Fibroblast of skin of left quadriceps (primary cell): ENCODE results near the gene PKM.
"Not testable (repeated sequence)": the region's sequence is repeated elsewhere in the genome, so short reads cannot be mapped to it uniquely, and the experiment has no call there.

Source experiments
- DNase-seq, 2 experiments: peaks; one replicate each; pipeline ENCODE4 v3.0.0-alpha.2; 2013; ENCODE audit warnings: low read depth in 2 of 2

Gene PKM

DNA sequence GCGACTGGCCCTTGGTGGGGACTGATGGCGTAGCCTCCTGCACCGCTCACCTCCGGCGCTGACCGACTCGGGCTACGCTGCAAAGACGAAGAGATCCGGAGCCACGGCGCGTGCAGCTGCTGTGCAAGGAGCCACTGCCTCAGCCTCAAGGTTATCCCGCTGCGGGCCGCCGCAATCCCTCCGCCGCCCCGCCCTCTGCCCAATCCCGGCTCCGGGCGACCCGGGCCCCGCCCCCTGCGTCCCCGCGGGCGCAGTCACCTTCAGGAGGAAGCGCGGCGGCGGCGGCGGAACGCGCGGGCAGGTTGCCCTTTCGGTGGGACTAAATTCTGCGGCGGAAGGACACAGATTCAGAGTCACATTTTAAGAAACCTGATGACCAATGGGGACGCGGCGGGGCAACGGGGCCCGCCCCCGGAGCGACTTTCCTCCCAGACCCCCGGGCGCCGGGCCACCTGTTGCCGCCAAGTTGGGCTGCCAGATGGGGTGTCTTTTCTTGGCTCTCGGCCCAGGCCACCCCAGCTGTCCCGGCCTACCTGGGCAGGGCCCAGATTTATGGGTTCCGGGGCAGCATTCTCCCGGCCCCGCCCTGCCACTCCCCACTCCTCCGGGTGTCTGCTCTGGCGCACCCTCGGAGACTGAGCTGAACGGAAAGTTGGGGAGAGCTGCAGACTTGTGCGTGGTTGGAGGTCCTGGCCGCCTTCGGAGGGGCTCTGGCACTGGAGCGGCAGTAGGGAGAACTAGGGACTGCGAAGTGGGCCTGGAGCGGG, at the start of gene PKM:
Gene PKM (minus strand): TSS at position 125 of the 767 bp plus-strand sequence. CDS start 12,093 bp downstream, outside the sequence.
- peak; percentile 95 to 96 for DNase-seq

- DNase-seq, result no peak
Observed at GRCh38 chr15:72280751-72281150, 49.8 kb upstream of the PKM start.

DNA sequence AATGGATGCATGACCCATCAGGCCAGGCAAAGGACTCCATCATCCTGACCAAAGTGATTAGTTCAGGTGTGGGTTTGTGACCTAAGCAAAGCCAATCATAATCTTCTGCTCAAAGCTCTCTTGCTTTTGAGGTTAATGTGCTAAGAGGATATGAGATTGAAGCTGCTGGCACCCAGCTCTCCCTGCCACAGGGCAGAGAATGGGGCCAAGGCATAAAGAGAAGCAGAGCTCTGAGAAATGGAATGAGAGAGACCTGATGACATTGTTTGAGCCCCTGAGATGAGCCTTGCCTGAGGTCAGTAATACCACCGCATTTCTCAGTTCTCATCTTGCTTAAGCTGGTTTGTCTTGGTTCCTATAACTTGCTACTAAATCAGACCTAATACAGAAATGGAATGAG, 47.7 kb upstream of the PKM start:
- no peak for DNase-seq

DNA sequence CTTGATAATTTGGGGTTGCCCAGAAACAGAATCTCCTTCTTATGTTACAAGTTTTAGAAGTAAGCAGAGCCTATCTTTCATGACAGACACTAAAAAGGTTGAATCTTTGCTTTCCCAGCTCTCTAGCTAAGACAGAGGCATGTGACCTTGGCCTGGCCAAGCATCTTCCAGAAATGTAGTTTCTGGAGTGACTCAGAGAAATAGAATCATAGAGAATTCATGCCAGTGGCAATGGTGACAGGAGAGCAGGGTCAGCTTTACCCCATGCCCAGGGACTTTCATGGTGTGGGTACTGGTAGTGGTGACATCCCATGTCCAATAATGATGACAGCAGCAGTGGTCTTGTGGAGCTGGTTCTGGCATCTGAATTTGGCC, 45.3 kb upstream of the PKM start:
- DNase-seq, result no peak

DNA sequence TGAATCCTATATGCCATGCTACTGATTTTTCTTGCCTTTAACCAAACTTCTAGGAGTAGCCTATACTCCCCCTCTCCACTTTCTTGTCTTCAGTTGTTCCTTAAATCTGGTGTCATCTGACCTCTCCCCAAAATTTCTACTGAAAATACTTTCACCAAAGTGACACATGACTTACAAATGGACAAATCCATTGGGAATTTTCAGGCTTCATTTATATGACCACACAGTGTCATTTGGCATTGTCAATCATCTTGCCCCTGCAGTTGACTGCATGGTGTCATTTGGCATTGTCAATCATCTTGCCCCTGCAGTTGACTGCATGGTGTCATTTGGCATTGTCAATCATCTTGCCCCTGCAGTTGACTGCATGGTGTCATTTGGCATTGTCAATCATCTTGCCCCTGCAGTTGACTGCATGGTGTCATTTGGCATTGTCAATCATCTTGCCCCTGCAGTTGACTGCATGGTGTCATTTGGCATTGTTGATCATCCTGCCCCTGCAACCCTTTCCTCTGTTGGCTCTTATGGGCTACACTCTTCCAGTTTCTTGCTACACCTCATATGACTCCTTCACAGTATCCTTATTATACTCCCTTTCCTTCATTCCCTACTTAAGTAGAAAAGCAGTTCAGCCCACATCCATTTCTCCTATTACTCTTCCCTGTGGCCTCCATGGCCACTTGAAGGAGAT, 44.8 kb upstream of the PKM start:
- not testable (repeated sequence) for DNase-seq

DNA sequence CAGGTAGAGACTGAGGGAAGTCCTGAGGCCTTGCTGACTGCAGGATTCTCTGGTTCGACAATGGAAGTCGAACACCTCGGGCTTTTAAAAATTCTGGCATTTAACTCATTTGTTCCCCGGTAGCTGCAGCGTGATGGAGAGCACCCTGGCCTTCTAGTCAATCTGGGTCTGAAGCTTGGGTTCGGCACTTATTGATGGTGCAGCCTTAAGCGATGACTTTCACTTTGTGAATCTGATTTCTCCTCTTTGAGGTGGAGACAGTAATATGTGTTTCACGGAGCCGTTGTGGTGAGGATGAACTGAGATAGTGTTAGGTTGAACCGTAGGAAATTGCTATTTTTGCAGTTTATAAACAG, 42.0 kb upstream of the PKM start:
- peak in 1 of 2 experiments; percentile 0 for DNase-seq

GRCh38 chr15:72272213-72272996, 41.4 kb upstream of the PKM start, which contains the start of gene PARP6:
Gene PARP6 (minus strand): TSS chr15:72272554. CDS start chr15:72267477, 5,077 bp downstream.
- peak; percentile 96 for DNase-seq

GRCh38 chr15:72271895-72272212, 40.9 kb upstream of the PKM start:
- no peak for DNase-seq

DNA sequence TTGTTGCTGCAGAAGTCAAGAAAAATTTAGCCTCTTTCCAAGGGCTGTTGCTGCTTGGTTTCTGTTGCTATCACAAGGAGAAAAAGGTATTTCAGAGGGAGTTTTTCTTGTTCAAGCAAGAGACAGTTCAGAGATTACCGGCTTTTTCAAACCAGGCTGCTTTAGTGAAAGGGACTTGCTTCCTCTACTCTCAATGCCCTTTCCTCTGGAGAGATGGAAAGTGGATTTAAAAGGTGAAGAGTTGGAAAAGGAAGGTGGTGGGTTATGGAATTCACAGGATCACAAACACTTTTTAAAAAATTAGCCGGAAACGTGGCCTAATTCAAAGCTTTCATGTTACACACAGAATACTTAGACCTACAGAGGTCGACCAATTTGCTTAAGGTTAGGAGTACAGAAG, 40.2 kb upstream of the PKM start:
- no peak for DNase-seq

- DNase-seq, result no peak
Observed at GRCh38 chr15:72269739-72270138, 38.7 kb upstream of the PKM start.

DNA sequence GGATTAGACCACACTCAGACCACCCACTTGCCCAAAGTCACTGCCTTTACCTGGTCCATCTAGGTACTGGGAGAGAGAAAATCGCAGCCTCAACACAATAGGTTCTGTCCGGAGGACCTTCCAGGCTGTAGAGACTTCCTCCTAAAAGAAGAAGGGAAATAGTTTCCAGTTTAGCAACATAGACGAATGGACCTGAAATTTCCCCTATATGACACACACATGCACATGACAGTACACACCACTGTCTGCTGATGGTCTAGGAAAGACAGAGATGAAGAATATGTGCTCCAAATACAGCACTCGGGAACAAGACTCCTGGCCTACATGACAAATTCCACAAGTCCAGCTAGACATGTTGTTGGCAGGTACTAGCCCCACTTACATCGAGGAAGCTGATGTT, 34.0 kb upstream of the PKM start:
- no peak for DNase-seq

GRCh38 chr15:72252663-72253299, 21.8 kb upstream of the PKM start:
- no peak for DNase-seq

- no peak for DNase-seq
Observed at GRCh38 chr15:72249142-72249810, 18.3 kb upstream of the PKM start.

GRCh38 chr15:72248514-72248913, 17.5 kb upstream of the PKM start:
- DNase-seq, result no peak

DNA sequence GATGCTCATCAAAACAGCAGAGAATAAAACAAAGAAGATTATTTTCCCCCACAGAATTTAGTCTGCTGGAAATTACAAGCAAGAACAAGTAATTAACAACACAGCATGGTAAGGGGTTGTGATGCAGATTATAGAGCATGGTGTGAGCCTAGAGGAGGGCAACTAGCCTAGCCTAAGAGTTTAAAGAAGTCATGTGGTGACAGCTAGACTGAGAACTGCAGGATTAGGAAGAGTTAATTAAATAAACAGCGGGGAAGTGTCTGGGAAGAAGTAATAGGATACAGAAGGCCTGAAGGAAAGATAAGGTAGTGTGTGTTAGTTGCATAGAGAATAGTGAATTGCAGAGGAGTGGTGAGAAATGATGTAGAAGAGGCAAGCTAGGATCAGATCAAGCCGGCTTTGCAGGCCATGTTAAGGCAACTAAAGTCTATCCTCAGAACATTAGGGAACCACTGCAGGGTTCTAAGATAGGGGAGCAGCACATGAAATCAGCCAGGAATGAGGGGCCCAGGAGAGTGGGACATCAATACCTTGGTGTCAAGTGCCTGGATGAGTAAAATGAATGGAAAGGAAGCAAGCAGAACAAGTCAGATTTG, 11.9 kb upstream of the PKM start:
- DNase-seq, result no peak

DNA sequence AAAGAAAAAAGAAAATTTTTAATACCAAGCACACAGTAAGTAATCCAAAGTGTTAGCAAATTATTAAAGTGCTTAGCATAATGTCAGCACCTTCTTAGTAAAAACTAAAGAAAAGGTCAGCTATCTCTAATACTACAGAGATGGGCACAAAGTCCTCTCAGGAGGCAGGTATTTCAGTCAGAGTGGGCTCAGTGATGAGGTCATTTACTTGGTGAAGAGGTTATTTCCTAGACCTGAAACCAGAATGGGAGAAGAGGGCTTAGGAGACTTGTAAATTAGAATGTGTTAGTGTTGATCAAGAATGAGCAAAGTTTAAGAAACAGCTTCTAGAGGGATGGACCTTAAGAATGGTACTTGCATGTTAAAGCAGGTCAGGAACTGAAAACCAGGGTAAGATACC, 8.7 kb upstream of the PKM start:
- DNase-seq, result no peak

GRCh38 chr15:72238586-72238985, 7.6 kb upstream of the PKM start:
- DNase-seq, result no peak

DNA sequence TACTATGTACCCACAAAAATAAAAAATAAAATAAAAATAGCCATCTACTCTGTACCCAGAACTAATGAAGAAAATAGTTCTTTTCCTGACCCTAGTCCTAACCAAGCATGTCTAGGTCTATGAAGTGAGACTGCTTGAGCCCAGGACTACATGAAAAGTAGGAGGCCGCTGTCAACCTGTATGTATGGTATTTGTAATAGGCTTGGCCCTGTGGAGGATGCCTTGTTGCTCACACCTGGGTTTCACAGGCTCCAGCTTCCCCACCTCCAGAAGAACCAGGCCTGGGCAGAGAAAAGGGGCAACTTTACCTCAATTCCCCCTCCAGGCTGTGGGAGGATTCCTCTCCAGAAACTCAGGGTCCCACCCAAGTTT, 6.8 kb upstream of the PKM start:
- no peak for DNase-seq

- DNase-seq, result peak; percentile 96 to 97
Observed at GRCh38 chr15:72237029-72237852, 6.3 kb upstream of the PKM start.

DNA sequence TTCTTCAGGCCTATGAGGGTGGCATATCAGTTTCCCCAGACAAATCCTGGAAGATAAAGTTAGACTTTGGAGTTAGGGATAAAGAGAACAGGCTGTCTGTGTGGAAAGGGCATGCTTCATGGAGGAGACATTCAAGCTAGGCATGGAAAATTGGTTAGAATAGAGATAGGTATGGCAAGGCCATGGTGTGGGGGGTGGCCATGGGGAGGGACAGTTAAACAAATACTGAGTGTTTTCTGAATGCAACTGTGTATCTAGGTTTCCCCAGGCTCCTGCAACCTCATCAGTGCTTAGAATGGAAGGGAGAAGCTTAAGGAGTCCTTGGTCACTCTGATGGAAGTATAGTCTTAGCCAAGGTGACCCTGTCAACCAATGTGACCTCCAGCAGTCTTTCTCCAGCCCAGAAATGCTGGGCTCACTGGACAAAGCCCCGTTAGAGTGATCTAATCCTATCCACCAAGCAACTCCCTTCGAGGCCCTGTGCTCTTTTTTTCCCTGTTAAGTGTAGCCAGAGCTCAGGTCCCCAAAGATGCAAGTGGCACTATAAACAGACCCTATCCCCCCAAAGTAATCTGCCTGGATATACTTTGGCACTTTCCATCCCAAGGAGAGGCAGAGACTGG, 5.5 kb upstream of the PKM start:
- no peak for DNase-seq
